Measurements from ENCODE around the gene C22orf39.

DNA sequence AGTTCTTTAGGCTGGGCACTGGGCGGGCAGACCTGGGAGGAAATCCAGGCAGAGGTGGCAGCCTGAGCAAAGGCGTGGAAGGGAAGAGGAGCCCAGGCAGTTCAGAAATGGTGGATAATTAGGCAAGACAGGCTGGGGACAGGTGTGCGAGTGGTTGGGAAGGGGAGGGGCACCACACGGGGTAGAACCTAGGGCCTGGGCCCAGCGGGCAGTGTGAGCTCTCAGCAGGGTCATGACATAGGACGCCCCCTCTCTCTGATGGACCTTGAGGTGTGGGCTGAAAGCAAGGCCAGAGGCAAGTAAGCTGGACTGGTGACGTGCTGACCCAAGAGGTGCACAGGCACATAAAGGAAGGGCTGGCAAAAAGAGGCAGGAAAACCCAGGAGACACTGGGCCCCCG lies 24.7 kb upstream of the C22orf39 start:
- no peak for TF ChIP-seq REST (IDR thresholded peaks at IDR 0.05; ENCODE audit: low read depth)
- no peak for TF ChIP-seq RAD21 (IDR thresholded peaks at IDR 0.05; ENCODE audit: low read depth)
- TF ChIP-seq CREB1 (IDR thresholded peaks at IDR 0.05; ENCODE audit: low read depth), result no peak
- no peak for TF ChIP-seq YY1 (IDR thresholded peaks at IDR 0.05; ENCODE audit: low read depth)
- no peak for TF ChIP-seq EP300 (IDR thresholded peaks at IDR 0.05; ENCODE audit: borderline replicate concordance)
- TF ChIP-seq, protein P1, sequence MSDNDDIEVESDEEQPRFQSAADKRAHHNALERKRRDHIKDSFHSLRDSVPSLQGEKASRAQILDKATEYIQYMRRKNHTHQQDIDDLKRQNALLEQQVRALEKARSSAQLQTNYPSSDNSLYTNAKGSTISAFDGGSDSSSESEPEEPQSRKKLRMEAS (IDR thresholded peaks at IDR 0.05), result no peak
- TF ChIP-seq FOXM1 (IDR thresholded peaks at IDR 0.05; ENCODE audit: borderline replicate concordance, low read depth), result no peak
- TF ChIP-seq TAF1 (IDR thresholded peaks at IDR 0.05; ENCODE audit: low read depth), result no peak
- no peak for TF ChIP-seq TCF12 (IDR thresholded peaks at IDR 0.05; ENCODE audit: low read depth)
- no peak for TF ChIP-seq CEBPB (IDR thresholded peaks at IDR 0.05)
- no peak for TF ChIP-seq NFIC (IDR thresholded peaks at IDR 0.05)
- no peak for TF ChIP-seq ZBTB7A (IDR thresholded peaks at IDR 0.05; ENCODE audit: low read depth)
- no peak for TF ChIP-seq USF1 (IDR thresholded peaks at IDR 0.05)
- no peak for TF ChIP-seq EGR1 (IDR thresholded peaks at IDR 0.05)

All from Ishikawa (cell line).